HG02763 (cell line): ENCODE results near the gene PLA2G1B.

Experiments used
- ATAC-seq: cut with Tn5 transposase; IDR thresholded peaks from one replicate; pipeline ENCODE4 v1.9.1; 2021; ENCODE audit warnings: mild to moderate bottlenecking, moderate library complexity; ENCODE audit not compliant: unreplicated experiment

The PLA2G1B gene

DNA sequence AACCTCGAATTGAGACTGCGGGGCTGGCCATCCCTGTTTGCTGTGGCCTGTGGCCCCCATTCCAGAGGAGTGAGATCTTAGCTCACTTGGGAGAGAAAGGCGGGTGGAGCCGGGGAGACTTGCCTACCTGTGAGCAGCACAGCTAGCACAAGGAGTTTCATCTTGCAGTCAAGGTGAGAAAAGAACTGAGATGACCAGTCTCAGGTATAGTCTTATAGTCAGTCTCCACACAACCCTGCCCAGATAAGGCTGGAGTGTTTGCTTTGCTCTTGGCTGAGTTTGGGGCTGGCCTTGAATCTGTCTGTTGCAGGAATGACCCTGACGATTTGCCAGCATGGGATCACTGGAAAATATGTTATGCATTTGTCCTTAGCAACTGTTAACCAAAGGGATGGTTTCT lies at the start of gene PLA2G1B:
Gene PLA2G1B (minus strand): TSS at position 187 of the 400 bp plus-strand sequence. CDS start 26 bp downstream, at position 161.
- no peak for ATAC-seq

DNA sequence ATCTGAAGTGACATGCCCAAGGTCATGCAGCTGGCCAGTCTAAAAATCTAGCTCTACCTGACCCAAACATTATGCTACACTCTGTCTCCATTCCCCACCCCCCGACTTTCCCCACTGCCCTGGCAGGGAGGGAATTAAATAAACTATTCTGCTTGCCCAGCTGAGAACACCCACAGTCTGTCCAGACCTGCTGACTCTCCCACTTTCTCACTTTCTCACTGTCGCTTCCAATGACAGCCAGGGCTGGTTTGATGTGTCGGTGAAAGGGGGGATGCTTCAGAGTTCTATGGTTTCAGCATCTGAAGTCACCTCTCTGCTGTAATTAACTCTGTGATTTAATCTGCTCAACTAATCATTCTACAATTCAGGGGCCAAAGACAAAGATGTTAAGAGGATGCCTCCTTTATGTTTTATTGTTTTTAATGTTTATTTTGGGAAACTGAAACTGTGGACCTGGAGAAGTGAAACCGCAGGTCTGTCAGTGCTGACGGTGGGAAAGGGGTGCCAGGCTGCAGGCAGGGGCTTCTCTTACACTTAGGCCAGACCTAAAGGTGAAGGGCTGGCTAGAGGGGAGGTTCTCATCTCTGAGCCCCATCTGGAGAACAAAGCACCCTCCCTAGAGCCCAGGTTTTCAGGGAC lies 49.5 kb upstream of the PLA2G1B start:
- no peak for ATAC-seq

GRCh38 chr12:120376416-120376815 lies 48.8 kb upstream of the PLA2G1B start:
- ATAC-seq = no peak

DNA sequence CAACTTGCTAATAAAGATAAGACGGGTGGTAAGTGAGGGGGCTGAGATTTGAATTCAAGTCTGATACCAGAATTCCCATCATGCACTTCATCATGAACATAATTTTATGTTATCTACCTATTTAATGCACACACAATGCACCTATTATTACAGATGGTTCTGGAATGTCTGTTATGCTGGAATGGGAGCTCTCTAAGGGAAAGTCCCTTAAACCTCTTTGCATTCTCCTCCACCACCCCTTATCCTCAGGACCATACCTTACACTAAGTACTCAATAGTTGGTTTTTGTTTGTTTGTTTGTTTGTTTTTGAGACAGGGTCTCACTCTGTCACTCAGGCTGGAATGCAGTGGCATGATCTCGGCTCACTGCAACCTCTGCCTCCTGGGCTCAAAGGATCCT lies 48.4 kb upstream of the PLA2G1B start:
- no peak for ATAC-seq

DNA sequence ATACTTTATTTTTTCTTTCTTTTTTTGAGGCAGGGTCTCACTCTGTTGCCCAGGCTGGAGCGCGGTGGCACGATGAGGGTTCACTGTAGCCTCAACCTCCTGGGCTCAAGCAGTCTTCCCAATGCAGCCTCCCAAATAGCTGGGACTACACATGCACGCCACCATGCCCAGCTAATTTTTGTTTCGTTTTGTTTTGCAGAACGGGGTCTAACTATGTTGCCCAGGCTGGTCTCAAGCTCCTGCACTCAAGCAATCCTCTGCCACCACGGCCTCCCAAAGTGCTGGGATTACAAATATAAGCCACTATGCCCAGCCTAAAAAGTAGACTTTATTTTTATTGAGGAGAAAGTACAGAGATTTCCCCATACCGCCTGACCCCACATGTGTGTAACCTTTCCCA lies 46.1 kb upstream of the PLA2G1B start:
- ATAC-seq = no peak

GRCh38 chr12:120370343-120371243 lies 43.0 kb upstream of the PLA2G1B start:
- no peak for ATAC-seq

GRCh38 chr12:120369603-120370342 lies 42.2 kb upstream of the PLA2G1B start:
- ATAC-seq = no peak

DNA sequence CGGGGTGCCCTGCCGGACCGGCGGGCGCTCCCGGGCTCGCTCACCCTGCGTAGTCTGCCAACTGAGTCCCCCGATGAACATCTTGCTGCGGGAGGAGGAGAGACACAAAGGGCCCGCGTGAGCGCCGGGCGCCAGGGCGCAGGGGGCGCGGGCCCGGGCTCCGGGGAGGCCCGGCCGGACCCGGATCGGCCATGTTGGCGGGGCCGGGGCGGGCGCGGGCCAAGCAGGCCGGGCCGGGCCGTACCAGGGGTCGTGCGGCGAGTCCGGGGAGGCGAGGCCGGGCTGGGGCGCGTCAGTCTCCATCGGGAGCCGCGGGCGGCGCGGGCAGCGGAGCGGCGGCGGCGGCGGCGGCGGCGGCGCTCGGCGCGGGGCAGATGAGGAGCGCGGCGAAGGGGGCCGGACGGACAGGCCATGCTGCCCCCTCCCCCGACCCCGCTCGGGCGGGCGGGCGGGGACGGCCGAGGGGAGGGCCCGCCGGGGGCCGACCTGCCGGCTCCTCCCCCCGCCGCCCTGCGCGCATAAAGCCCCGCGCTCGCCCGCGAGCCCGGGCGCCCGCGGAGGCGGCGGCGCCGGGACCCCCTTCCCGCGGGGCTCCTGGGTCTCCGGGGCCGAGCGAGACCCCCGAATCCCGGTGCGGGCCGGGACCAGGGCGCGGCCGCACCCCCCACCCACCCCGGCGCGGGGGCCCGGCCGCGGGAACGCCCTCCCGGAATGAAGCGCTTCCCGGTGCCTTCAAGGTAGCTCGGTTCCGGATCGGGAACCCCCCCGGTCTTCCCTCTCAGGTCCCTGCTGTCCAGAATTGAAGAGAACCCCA lies 41.4 kb upstream of the PLA2G1B start, which contains the start of gene MSI1:
Gene MSI1 (minus strand): TSS at position 376 of the 814 bp plus-strand sequence. CDS start 73 bp downstream, at position 303.
- ATAC-seq = no peak

DNA sequence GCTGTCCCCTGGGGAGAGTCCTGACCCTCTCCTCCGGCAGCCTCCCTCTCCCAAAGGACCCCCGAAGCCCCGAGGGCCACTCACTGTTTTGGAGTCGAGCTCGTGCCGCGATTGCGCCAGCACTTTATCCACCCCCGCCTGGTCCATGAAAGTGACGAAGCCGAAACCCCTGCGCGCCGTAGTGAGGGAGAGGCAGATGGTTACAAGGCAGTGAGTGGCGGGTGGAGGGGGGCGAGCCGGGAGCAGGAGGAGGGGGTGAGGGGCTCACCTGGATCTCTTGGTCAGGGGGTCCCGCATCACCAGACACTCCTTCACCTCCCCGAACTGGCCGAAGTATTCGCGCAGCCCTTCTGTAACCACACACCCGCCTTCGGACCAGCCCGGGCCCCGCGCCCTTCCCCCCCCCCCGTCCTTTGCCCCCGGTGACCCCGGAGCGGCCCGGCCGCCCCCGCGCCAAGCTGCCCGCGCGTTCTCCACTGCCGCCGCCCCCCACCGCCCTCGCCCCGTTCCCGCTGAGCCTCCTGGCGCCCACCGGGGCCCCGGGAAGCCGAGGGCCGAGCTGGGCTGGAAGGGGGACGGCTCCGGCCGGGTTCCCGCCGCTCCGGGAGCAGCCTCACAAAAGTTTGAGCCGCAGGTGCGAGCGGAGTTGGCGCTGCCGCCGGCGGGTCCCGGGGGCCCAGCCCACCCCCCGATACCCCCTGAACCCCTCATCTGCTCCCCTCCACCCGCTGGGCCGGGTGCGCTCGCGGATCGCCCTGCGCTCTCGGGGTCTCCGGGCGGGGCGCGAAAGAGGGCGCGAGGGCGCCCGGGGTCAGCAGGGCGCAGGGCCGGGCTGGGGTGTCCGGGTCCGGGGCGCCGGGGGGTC lies 40.6 kb upstream of the PLA2G1B start:
- no peak for ATAC-seq

GRCh38 chr12:120367233-120367923 lies 39.8 kb upstream of the PLA2G1B start:
- ATAC-seq = no peak

DNA sequence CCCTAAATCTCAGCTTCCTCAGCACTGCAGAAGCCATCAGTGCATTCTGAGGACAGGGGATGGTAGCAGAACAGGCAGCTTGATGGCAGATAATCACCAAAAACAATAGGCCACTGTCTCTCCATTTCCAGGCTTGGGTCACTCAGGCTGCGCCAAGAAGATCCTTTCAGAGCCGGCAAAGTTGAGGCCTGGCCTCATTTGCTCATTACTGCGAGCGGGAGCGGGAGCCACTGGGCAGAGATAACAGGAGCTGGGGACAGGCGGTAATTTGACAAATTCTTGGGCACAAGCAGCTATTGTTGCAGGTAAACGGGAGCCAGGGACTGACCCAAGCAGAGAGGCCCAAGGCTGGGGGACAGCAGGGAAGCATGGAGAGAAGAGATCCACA lies 39.3 kb upstream of the PLA2G1B start:
- ATAC-seq = no peak

DNA sequence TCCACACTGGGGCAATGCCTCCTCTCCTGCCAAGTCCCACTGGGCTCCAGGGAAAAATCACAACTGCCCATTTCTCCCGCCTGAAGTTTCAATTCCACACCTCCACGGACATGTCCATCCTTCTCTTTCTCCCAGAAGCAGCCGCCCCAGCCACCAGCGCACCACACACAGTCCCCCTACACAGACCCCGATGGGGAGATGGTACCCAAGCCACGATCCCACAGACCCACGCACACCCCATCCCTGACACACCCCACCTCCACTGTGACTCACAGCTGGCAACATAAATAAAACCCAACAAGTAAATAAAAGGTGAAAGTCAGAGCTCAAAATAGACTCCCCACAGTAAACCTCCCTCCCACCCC lies 38.7 kb upstream of the PLA2G1B start:
- ATAC-seq = no peak

DNA sequence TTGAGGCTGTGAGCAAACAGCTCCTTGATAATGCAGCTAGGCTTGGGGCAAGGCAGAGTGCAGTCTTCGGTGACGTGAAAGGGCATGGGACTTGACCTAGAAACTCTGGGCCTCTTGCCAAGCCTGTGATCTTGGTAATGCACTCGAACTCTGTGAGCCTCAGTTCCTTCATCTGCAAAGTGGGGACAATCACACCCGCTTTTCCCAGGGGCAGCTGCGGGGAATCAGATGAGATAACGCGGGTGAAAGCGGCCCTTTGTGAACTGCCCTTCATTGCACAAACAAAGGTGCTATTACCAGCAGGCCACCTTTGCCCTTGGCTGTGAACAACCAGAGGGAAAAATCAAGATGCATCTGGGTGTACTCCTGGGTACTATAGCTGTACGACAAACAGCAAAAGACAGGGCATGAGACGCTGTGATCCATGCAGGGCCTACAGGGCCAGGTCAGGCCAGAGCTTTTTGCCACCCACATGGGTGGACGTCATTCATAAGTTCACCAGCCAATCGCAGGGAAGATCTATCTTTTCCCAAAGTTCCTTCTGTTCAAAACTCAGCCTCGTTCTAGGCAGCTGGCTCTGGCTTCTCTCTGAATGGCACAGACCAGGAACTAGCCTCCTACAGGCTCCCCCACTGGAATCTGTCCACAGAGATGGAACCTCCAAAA lies 38.2 kb upstream of the PLA2G1B start:
- ATAC-seq = no peak

- no peak for ATAC-seq
These were observed 36.9 kb upstream of the PLA2G1B start for GRCh38 chr12:120364487-120364886.

DNA sequence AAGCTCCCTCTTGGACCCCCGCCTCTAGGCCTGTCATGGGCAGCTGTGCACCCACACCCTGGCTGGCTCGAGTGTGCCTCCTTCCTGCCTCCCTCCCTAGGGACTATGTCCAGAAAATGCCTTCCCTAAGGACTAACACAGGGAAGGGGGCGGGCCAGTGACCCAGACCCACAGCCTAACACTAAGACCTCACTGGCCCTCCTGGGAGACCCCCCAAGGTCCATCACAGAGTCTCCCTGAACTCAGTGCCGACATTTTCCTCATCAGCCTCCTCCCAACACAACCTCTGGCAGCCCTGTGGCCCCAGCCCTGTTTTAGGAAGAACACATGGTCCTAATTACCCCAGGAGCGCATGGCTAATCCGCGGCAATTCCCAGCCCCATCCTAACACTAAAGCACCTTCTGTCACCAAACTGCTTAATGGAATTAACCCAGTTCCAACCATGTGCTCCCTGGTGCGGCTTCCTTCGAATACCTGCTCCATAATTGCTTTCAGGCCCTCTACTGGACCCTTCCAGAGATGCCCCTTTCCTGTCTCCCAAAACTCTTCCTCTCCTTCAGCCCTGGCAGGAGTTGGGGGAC lies 35.8 kb upstream of the PLA2G1B start:
- no peak for ATAC-seq

DNA sequence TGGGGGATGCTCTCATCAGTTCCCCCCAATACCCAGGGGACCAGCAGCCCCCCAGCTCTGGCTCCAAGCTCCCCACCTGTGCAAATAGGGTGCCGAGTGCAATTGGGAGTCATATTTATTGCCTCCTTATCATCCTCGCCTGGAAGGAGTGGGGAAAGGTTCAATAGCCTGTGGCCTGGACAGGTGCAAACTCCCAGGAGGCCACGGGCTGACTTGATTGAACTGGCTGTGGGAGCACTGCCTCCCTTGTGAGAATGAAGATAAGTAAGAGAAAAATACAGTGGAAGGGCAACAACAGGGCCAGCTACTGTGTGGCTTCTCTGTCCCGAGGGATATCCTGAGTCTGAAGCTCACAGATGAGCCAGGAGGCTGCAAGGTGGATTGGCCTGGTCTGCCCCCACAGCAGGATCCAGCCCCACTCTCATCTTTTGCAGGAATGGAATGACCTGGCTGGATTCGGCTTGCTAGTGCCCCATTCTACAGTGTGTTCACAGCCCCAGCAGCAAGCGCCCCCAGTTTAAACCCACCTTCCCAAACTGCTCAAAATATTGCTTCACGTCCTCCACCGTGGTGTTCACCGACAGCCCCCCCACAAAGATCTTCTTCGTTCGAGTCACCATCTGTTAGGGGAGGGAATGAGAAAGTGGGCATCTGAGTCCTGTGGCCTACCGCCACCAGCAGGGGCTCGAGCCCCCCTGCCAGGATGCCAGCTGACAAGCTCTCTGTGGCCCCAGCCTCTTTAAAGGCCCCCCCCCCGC lies 35.1 kb upstream of the PLA2G1B start:
- no peak for ATAC-seq

- no peak for ATAC-seq
These were observed 34.1 kb upstream of the PLA2G1B start for GRCh38 chr12:120361506-120362208.
